Large intestine (tissue), 3 donors: ENCODE data around the gene PEBP1. TPM values are rescaled to one million over a fixed set of nuclear protein-coding genes. Genes with fewer than 3 reads are reported as not detected.
"Not testable (repeated sequence)": the region's sequence is repeated elsewhere in the genome, so short reads cannot be mapped to it uniquely, and the experiment has no call there.

Experiments used
- DNase-seq, 2 donors: peaks; one replicate each; pipeline versions ENCODE4 v3.0.0 to v3.0.0-alpha.2; 2013
- H3K27ac ChIP-seq: one replicate; pipeline ENCODE4 v1.5.1; 2013; ENCODE audit warnings: low read length
- H3K27me3 ChIP-seq: 2 replicates; pipeline ENCODE4 v1.6.1; 2013; ENCODE audit warnings: low read length; ENCODE audit not compliant: control insufficient read depth, insufficient read depth
- H3K36me3 ChIP-seq: 2 replicates; pipeline ENCODE4 v1.6.1; 2013; ENCODE audit warnings: low read length; ENCODE audit not compliant: control insufficient read depth, insufficient read depth
- H3K4me1 ChIP-seq: one replicate; pipeline ENCODE4 v1.6.1; 2013; ENCODE audit warnings: low read length; ENCODE audit not compliant: control insufficient read depth, insufficient read depth
- H3K4me3 ChIP-seq: one replicate; pipeline ENCODE4 v1.5.1; 2013; ENCODE audit warnings: low read length
- H3K9me3 ChIP-seq: one replicate; pipeline ENCODE4 v1.6.1; 2013; ENCODE audit warnings: mild to moderate bottlenecking, low read depth, low read length, moderate library complexity; ENCODE audit not compliant: control insufficient read depth
- WGBS: methylation state at CpG from one replicate; pipeline ENCODE4 v1.1.5; 2013; ENCODE audit warnings: low lambda C conversion rate; ENCODE audit not compliant: insufficient coverage; 5-methylcytosine and 5-hydroxymethylcytosine counted together
- polyA plus RNA-seq: library from polyadenylated mRNA; unstranded; fragments of 120-200 nt; gene quantifications from one replicate; pipeline ENCODE4 v1.2.1, GENCODE V29; 2013

PEBP1 gene
- polyA plus RNA-seq, 1 donor: 252 TPM

DNA sequence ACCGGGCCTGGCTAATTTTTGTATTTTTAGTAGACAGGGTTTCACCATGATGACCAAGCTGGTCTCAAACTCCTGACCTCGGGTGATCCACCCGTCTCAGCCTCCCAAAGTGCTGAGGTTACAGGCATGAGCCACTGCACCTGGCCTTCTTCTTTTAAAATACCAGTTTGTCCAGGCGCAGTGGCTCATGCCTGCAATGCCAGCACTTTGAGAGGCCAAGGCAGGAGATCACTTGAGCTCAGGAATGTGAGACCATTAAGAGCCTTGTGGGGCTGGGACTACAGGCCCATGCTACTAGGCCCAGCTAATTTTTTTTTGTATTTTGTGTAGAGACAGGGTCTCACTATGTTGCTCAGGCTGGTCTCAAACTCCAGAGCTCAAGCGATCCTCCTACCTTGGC lies 8.1 kb upstream of the PEBP1 start:
- no peak for DNase-seq
- Histone ChIP-seq H3K9me3 (no peaks in the 10 kb centered on the region), H3K36me3 (no peaks in the 10 kb centered on the region), H3K27ac (no peak overlapping the region), H3K4me3 (no peak overlapping the region), H3K4me1 (peaks cover 5% of the 10 kb centered on the region), H3K27me3 (no peaks in the 10 kb centered on the region)
- WGBS: no CpG with 5 or more reads among the region's 5 CpGs

DNA sequence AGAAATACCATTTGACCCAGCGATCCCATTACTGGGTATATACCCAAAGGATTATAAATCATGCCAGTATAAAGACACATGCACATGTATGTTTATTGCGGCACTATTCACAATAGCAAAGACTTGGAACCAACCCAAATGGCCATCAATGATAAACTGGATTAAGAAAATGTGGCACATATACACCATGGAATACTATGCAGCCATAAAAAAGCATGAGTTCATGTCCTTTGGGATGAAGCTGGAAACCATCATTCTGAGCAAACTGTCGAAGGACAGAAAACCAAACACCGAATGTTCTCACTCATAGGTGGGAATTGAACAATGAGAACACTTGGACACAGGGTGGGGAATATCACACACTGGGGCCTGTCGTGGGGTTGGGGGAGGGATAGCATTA lies 6.5 kb upstream of the PEBP1 start:
- not testable (repeated sequence) for H3K27me3 ChIP-seq, H3K36me3 ChIP-seq, H3K4me3 ChIP-seq, H3K4me1 ChIP-seq, H3K27ac ChIP-seq, DNase-seq, H3K9me3 ChIP-seq
- 100% methylated on average over 2 of the region's 5 CpGs for WGBS

DNA sequence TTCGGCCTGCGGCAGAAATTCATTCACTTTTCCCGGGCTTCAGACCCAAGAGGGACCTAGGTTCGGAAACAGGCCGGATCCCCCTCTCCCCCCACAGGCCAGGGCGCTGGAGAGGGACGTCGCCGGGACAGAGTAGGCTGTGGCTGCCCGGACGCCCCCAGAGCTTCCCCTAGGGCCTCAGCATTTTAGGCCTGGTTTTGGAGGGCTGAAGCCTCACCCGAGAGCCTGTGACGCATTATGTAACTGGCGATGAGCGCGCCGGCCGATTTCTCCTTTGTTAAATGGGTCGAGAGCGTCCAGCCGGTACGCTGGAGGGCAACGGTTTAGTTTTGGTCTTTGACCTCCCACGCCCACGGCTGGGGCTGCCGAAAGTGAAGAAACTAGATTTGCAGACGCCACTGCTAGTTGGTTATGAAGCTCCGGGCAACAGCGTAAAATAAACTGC lies 657 bp downstream of the PEBP1 start:
- Histone ChIP-seq H3K9me3 (no peaks in the 10 kb centered on the region), H3K4me1 (peaks cover 7% of the 10 kb centered on the region), H3K27ac (peak overlapping the region; percentile 82), H3K27me3 (no peaks in the 10 kb centered on the region), H3K36me3 (peaks cover 33% of the 10 kb centered on the region), H3K4me3 (peak overlapping the region; percentile 79)
- DNase-seq: peak; percentile 30 to 64
- 2% methylated on average over 6 of the region's 29 CpGs for WGBS

DNA sequence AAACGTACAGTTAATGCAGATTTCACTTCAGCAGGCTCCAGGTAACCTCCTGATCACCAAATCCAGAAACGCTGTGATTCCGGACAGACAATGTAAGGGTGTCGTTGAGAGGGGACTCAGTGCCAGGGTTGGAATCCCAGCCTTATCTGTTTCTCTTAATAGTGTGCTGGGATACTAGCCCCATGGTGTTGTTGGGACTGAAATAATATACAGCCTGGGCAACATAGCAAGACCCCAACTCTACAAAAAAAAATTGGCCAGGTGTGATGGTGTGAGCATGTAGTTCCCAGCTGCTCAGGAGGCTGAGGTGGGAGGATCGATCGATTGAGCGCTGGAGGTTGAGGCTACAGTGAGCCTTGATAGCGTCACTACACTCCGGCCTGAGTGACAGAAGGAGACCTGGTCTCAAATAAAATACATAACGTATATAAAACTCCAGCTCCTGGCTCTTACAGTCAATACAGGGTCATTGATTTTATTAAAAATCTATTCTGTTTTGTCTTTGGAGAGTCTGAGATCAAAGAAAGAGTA lies 1.3 kb downstream of the PEBP1 start:
- peak overlapping the region; percentile 79 for H3K4me3 ChIP-seq
- peak overlapping the region; percentile 82 for H3K27ac ChIP-seq
- no peaks in the 10 kb centered on the region for H3K27me3 ChIP-seq
- H3K4me1 ChIP-seq: peaks cover 7% of the 10 kb centered on the region
- WGBS: no CpG with 5 or more reads among the region's 10 CpGs
- peaks cover 34% of the 10 kb centered on the region for H3K36me3 ChIP-seq
- H3K9me3 ChIP-seq: no peaks in the 10 kb centered on the region
- DNase-seq: no peak

DNA sequence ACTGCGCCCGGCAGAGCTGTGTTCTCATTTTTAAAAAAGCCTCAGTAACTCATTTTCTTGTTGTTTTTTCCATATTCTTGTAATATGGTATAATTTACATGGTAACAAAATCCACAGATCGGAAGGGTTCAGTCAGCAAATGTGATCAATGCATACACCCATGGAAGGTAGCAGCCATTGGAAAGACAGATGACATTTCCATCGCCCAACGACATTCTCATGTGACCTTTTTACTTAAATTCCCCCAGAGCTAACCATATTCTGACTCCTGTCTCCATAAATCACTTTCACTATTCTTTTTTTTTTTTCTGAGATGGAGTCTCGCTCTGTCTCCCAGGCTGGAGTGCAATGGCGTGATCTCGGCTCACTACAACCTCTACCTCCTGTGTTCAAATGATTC lies 4.9 kb downstream of the PEBP1 start:
- no peak for DNase-seq
- Histone ChIP-seq H3K27ac (no peak overlapping the region), H3K36me3 (peaks cover 59% of the 10 kb centered on the region), H3K4me3 (no peak overlapping the region), H3K9me3 (no peaks in the 10 kb centered on the region), H3K27me3 (no peaks in the 10 kb centered on the region), H3K4me1 (peaks cover 7% of the 10 kb centered on the region)
- 80% methylated on average over 1 of the region's 8 CpGs for WGBS

DNA sequence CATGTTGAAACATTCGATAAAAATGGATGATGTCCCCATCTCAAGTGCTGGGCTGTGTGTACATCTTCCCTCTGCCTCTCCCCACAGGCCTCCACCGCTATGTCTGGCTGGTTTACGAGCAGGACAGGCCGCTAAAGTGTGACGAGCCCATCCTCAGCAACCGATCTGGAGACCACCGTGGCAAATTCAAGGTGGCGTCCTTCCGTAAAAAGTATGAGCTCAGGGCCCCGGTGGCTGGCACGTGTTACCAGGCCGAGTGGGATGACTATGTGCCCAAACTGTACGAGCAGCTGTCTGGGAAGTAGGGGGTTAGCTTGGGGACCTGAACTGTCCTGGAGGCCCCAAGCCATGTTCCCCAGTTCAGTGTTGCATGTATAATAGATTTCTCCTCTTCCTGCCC lies 8.6 kb downstream of the PEBP1 start:
- H3K36me3 ChIP-seq: peaks cover 65% of the 10 kb centered on the region
- no peak for DNase-seq
- H3K27me3 ChIP-seq: no peaks in the 10 kb centered on the region
- no peak overlapping the region for H3K4me3 ChIP-seq
- no peaks in the 10 kb centered on the region for H3K9me3 ChIP-seq
- H3K4me1 ChIP-seq: no peaks in the 10 kb centered on the region
- WGBS: no CpG with 5 or more reads among the region's 13 CpGs
- no peak overlapping the region for H3K27ac ChIP-seq

DNA sequence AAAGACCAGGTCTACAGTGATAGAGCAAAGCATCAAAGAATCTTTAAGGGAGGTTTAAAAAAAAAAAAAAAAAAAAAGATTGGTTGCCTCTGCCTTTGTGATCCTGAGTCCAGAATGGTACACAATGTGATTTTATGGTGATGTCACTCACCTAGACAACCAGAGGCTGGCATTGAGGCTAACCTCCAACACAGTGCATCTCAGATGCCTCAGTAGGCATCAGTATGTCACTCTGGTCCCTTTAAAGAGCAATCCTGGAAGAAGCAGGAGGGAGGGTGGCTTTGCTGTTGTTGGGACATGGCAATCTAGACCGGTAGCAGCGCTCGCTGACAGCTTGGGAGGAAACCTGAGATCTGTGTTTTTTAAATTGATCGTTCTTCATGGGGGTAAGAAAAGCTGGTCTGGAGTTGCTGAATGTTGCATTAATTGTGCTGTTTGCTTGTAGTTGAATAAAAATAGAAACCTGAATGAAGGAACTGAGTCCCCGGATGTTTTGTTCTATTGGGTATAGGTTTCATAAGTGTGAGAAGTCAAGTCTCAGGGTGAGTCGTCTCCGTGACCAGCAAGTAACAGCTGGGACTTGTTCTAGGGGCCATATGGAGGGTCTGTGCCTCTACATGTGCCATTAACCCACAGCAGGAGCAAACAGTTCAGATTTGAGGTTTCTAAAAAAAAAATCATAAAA lies 9.3 kb downstream of the PEBP1 start:
- Histone ChIP-seq H3K4me3 (no peak overlapping the region), H3K4me1 (no peaks in the 10 kb centered on the region), H3K9me3 (no peaks in the 10 kb centered on the region), H3K36me3 (peaks cover 59% of the 10 kb centered on the region), H3K27ac (no peak overlapping the region), H3K27me3 (no peaks in the 10 kb centered on the region)
- DNase-seq: no peak
- 100% methylated on average over 1 of the region's 7 CpGs for WGBS

DNA sequence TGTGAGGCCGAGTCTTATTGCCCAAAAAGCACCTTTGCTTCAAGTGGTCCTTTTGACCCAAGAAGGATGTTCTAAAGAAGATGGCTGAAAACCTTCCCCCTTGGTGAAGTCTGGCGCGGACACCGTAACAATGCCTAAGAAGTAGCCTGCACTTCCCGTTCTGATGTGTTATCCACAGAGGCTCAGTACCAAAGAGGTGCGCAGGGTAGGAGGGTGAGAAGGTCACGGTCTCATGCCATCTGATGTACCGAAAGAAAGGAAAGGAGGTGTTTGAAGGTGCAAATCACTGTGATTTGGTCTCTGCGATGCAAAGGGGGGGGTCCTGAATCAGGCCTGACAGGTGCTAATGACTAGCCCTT lies 9.9 kb downstream of the PEBP1 start:
- DNase-seq: no peak
- Histone ChIP-seq H3K9me3 (no peaks in the 10 kb centered on the region), H3K27me3 (no peaks in the 10 kb centered on the region), H3K4me3 (no peak overlapping the region), H3K4me1 (no peaks in the 10 kb centered on the region), H3K36me3 (peaks cover 58% of the 10 kb centered on the region), H3K27ac (no peak overlapping the region)
- WGBS: no CpG with 5 or more reads among the region's 9 CpGs

DNA sequence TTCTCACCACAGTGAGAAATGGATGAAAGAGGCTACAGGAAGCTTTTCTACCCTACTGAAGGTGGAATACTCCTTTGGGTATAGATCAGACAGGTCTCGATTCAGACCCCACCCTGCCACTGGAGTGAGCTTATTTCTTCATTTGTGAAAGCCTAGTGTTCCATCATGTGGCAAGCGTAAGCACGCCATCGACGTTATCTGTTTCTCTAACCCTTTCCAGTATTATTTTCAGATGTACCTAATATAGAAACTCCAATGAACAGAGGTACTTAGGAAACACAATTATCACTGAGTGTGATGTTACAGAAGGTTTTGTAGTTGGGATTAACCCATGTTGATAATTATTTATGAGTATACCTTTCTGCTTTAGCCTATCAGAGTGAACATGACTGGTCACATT lies 12.4 kb downstream of the PEBP1 start:
- Histone ChIP-seq H3K27me3 (no peaks in the 10 kb centered on the region), H3K4me1 (no peaks in the 10 kb centered on the region), H3K36me3 (peaks cover 64% of the 10 kb centered on the region), H3K4me3 (no peak overlapping the region), H3K27ac (no peak overlapping the region), H3K9me3 (no peaks in the 10 kb centered on the region)
- no peak for DNase-seq
- WGBS: 100% methylated on average over 1 of the region's 5 CpGs

DNA sequence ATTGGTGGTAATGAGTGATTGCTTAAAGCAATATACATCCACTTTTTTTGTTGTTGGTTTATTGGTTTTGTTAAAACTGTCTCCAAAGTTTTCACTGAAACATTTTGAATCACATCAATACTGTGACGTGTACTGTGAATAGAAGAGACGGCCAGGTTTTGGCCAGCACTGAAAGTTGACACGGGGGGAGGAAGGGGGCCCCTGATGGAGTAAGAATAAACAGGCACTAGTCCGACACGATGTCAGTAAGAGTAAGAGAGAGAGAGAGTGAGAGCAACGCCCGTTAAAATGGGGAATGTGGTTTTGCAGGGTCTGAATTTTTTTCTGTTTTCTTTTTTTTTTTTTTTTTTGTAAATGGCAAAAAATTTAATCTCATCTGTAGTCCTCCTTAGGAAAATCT lies 14.7 kb downstream of the PEBP1 start:
- Histone ChIP-seq H3K27me3 (no peaks in the 10 kb centered on the region), H3K4me3 (no peak overlapping the region), H3K36me3 (peaks cover 47% of the 10 kb centered on the region), H3K27ac (no peak overlapping the region), H3K4me1 (no peaks in the 10 kb centered on the region), H3K9me3 (no peaks in the 10 kb centered on the region)
- no CpG with 5 or more reads among the region's 7 CpGs for WGBS
- DNase-seq: no peak

DNA sequence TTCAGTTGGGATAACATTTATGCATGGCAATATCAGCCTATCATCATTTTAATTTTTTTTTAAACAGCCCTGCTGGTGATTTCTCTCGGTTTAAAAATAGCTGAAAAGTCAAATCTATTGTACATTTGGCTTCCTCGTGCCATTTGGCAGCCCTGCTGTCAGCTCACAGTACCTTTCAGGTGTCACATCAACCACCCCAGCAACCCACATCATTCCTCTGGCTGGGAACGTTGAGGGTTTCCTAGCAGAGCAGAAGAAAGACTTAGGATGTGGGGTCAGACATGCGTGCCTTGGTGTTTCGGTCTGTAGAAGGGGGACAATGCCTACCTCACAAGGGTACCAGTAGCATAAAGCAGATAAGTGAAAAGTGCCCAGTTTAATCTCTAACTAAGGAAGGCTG lies 15.8 kb downstream of the PEBP1 start:
- Histone ChIP-seq H3K4me1 (no peaks in the 10 kb centered on the region), H3K4me3 (no peak overlapping the region), H3K36me3 (peaks cover 44% of the 10 kb centered on the region), H3K27me3 (no peaks in the 10 kb centered on the region), H3K27ac (no peak overlapping the region), H3K9me3 (no peaks in the 10 kb centered on the region)
- DNase-seq: no peak
- no CpG with 5 or more reads among the region's 5 CpGs for WGBS
